GM12878 (cell line): ENCODE results near the gene WDFY4. TPM values are rescaled to one million over a fixed set of nuclear protein-coding genes. Genes with fewer than 3 reads are reported as not detected.

ENCODE experiments used
- ATAC-seq: fragments of 200-7000 bp; cut with Tn5 transposase; 3 replicates; pipeline ENCODE4 v1.9.1; 2020; ENCODE audit warnings: mild to moderate bottlenecking, moderate library complexity
- BruUV-seq: library from RNA; stranded (reverse); fragments of 400-500 nt; replicated peaks from 2 replicates; lab custom pipeline; 2021; lab: Mats Ljungman, UMichigan
- CTCF ChIA-PET: fragments of 300-600 bp; sonication (Branson Sonifier 250); formaldehyde crosslinking; extraction: SDS; loops from one replicate; lab custom pipeline; 2021; ENCODE audit warnings: inconsistent platforms; lab: Yijun Ruan, JAX
- POLR2A ChIA-PET: fragments of 350-600 bp; formaldehyde crosslinking; extraction: SDS; loops from one replicate; lab custom pipeline; 2021; ENCODE audit warnings: inconsistent platforms; lab: Charles Lee
- RAD21 ChIA-PET: fragments of 300-600 bp; sonication (Branson Sonifier 250); formaldehyde crosslinking; loops from one replicate; lab custom pipeline; 2023; ENCODE audit warnings: antibody characterized with exemption; ENCODE audit not compliant: unreplicated experiment; lab: Charles Lee
- SMC1A ChIA-PET: fragments of 300-600 bp; sonication (Branson Sonifier 250); formaldehyde crosslinking; loops from one replicate; lab custom pipeline; 2023; ENCODE audit not compliant: unreplicated experiment, uncharacterized antibody; lab: Charles Lee
- DNase-seq: peaks from one replicate; pipeline ENCODE4 v3.0.0-alpha.2; 2011; ENCODE audit warnings: low read depth, low spot score
- FAIRE-seq: peaks from 3 replicates; lab custom pipeline; 2011; peaks lifted over from hg19 to GRCh38; lab: Jason Lieb, UNC
- H2AFZ ChIP-seq: 2 replicates; pipeline ENCODE4 v1.6.0; 2011; ENCODE audit warnings: low read depth, low read length, control low read depth; ENCODE audit not compliant: control insufficient read depth
- H3K27ac ChIP-seq: 2 replicates; pipeline ENCODE4 v1.5.1; 2011; ENCODE audit warnings: control low read depth; ENCODE audit not compliant: control insufficient read depth, insufficient read depth
- H3K27me3 ChIP-seq, 2 experiments: replicated peaks in 1 of 2; 2 replicates each; pipeline versions ENCODE4 v1.6.0 to v1.6.1; 2011; ENCODE audit warnings: low read length in 1 of 2; ENCODE audit not compliant: control insufficient read depth in 2 of 2, insufficient read depth in 2 of 2
- H3K36me3 ChIP-seq, 2 experiments: 2 replicates each; pipeline ENCODE4 v1.5.1; 2011; ENCODE audit warnings: low read length in 1 of 2; ENCODE audit not compliant: control insufficient read depth in 2 of 2, insufficient read depth in 2 of 2
- H3K4me1 ChIP-seq: 2 replicates; pipeline ENCODE4 v1.6.1; 2011; ENCODE audit warnings: mild to moderate bottlenecking, low read length, moderate library complexity, mixed read lengths; ENCODE audit not compliant: control insufficient read depth, insufficient read depth
- H3K4me2 ChIP-seq: 2 replicates; pipeline ENCODE4 v1.6.0; 2011; ENCODE audit warnings: control low read depth; ENCODE audit not compliant: control insufficient read depth, insufficient read depth
- H3K4me3 ChIP-seq: fragments of 200-600 bp; sonication (generic); 2 replicates; pipeline ENCODE4 v1.5.1; 2016
- H3K79me2 ChIP-seq: 2 replicates; pipeline ENCODE4 v1.6.0; 2011; ENCODE audit warnings: low read length; ENCODE audit not compliant: control insufficient read depth, insufficient read depth
- H3K9ac ChIP-seq: 2 replicates; pipeline ENCODE4 v1.8.0; 2011; ENCODE audit warnings: low read length, control low read depth, mixed read lengths; ENCODE audit not compliant: control insufficient read depth, insufficient read depth
- H3K9me3 ChIP-seq: replicated peaks from 3 replicates; pipeline ENCODE4 v1.5.1; 2011; ENCODE audit warnings: mild to moderate bottlenecking, low read length; ENCODE audit not compliant: control insufficient read depth, insufficient read depth
- H4K20me1 ChIP-seq: 2 replicates; pipeline ENCODE4 v1.6.0; 2011; ENCODE audit not compliant: control insufficient read depth, insufficient read depth
- FOS ChIP-seq: IDR thresholded peaks from 3 replicates; pipeline ENCODE4 v1.6.1; 2011; ENCODE audit warnings: borderline replicate concordance; ENCODE audit not compliant: insufficient read length; ENCODE audit errors: extremely low read depth
- POLR2A ChIP-seq: IDR thresholded peaks from 2 replicates; pipeline ENCODE4 v1.6.1; 2011; ENCODE audit warnings: low read depth, mild to moderate bottlenecking, low read length
- SIX5 ChIP-seq: IDR thresholded peaks from 2 replicates; pipeline ENCODE4 v1.6.1; 2011; ENCODE audit warnings: mild to moderate bottlenecking, low read depth, low read length, moderate library complexity; ENCODE audit not compliant: severe bottlenecking
- STAT3 ChIP-seq: IDR thresholded peaks from 2 replicates; pipeline ENCODE4 v1.6.1; 2011; ENCODE audit warnings: low read depth, low read length, improper control_type of control experiment
- SUZ12 ChIP-seq: fragments of 200-600 bp; sonication (generic); IDR thresholded peaks from one replicate; pipeline ENCODE4 v1.6.1; 2018; ENCODE audit warnings: antibody characterized with exemption, mild to moderate bottlenecking; ENCODE audit not compliant: unreplicated experiment
- WGBS: methylation state at CpG from one replicate; pipeline ENCODE4 v1.1.6; 2016; ENCODE audit warnings: low lambda C conversion rate; ENCODE audit not compliant: insufficient replicate concordance, insufficient coverage; ENCODE audit errors: missing lambda C conversion rate; 5-methylcytosine and 5-hydroxymethylcytosine counted together
- in situ Hi-C: fragments of 300-500 bp; cut with MboI; formaldehyde crosslinking; loops from 9 replicates; pipeline ENCODE4 v1.14.3; 2018; ENCODE audit warnings: mixed read lengths
- intact Hi-C: fragments of 100-400 bp; cut with micrococcal nuclease; formaldehyde crosslinking; loops from one replicate; pipeline ENCODE4 v1.14.2; 2022; ENCODE audit not compliant: unreplicated experiment
- polyA plus RNA-seq, 11 experiments: library from polyadenylated mRNA; depleted of rRNA in 4 of 11; unstranded in 6 of 11; stranded (reverse) in 5 of 11; fragments of >200 nt; fragmentation: Nextera tagmentation in 4 of 11; fragmentation: Illumina TruSeq in 1 of 11; extraction: Ambion mirVana in 4 of 11; extraction: Trizol in 1 of 11; gene quantifications; 1 replicate in 1 of 11; 2 replicates in 10 of 11; pipeline versions ENCODE4 v1.2.1 to v1.2.3, GENCODE V29; 2011 to 2016; ENCODE audit warnings: inconsistent platforms in 2 of 11, missing spikeins in 2 of 11, low read depth in 1 of 11
- total RNA-seq, 4 experiments: library from RNA; depleted of rRNA in 3 of 4; stranded (reverse); fragments of >200 nt in 3 of 4; fragmentation: Illumina TruSeq in 1 of 4; extraction: Trizol in 1 of 4; gene quantifications; 2 replicates each; pipeline versions ENCODE4 v1.2.1 to v1.2.3, GENCODE V29; 2013 to 2021
- TF ChIP-seq, protein P1 (sequence below): fragments of 450-650 bp; formaldehyde crosslinking; IDR thresholded peaks from 2 replicates; pipeline ENCODE4 v1.4.0; 2022; ENCODE audit warnings: mild to moderate bottlenecking, moderate library complexity

WDFY4 gene
- total and polyA plus RNA-seq, 10 of the 15 experiments (the other 5 are each of a cell fraction or from before 2014, with no cell fraction given) = 13.5 to 132 (median 47.3) TPM

- ChIA-PET SMC1A (interaction anchor here (0.9 kb wide), 1 partner anchor 154 kb away, joined by 3 read pairs; no protein-coding TSS in a partner anchor), POLR2A (no interaction called here), CTCF (interaction anchor here (0.8 kb wide), 1 partner anchor 26 kb away, joined by 3 read pairs; no protein-coding TSS in a partner anchor), RAD21 (interaction anchor here (1.0 kb wide), 1 partner anchor 148 kb away, joined by 3 read pairs; no protein-coding TSS in a partner anchor)
- no peak overlapping the region for H3K4me3 ChIP-seq
- no peak overlapping the region for H3K27ac ChIP-seq
- no peak overlapping the region for H3K4me2 ChIP-seq
- H4K20me1 ChIP-seq = no peaks in the 10 kb centered on the region
- TF ChIP-seq, protein P1, sequence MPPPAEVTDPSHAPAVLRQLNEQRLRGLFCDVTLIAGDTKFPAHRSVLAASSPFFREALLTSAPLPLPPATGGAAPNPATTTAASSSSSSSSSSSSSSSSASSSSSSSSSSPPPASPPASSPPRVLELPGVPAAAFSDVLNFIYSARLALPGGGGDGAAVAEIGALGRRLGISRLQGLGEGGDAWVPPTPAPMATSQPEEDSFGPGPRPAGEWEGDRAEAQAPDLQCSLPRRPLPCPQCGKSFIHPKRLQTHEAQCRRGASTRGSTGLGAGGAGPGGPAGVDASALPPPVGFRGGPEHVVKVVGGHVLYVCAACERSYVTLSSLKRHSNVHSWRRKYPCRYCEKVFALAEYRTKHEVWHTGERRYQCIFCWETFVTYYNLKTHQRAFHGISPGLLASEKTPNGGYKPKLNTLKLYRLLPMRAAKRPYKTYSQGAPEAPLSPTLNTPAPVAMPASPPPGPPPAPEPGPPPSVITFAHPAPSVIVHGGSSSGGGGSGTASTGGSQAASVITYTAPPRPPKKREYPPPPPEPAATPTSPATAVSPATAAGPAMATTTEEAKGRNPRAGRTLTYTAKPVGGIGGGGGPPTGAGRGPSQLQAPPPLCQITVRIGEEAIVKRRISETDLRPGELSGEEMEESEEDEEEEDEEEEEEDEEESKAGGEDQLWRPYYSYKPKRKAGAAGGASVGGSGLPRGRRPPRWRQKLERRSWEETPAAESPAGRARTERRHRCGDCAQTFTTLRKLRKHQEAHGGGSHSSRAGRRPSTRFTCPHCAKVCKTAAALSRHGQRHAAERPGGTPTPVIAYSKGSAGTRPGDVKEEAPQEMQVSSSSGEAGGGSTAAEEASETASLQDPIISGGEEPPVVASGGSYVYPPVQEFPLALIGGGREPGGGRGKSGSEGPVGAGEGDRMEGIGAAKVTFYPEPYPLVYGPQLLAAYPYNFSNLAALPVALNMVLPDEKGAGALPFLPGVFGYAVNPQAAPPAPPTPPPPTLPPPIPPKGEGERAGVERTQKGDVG (CRISPR knock-in tag) = no peak
- TF ChIP-seq SIX5 (no peak), STAT3 (no peak), POLR2A (no peak), FOS (no peak), SUZ12 (no peak)
- in situ Hi-C loops (no loop called here), intact Hi-C loops (no loop called here)
- ATAC-seq = no peak
- H3K9me3 ChIP-seq = no peaks in the 10 kb centered on the region
- no peak overlapping the region for H2AFZ ChIP-seq
- FAIRE-seq = no peak
- H3K36me3 ChIP-seq = peaks cover 21 to 32% of the 10 kb centered on the region in 2 experiments; a peak in 3 of 4 replicates
- no peaks in the 10 kb centered on the region for H3K27me3 ChIP-seq
- no TSS peak for BruUV-seq
- H3K9ac ChIP-seq = no peak overlapping the region
- no peaks in the 10 kb centered on the region for H3K79me2 ChIP-seq
- no peak for DNase-seq
- no peaks in the 10 kb centered on the region for H3K4me1 ChIP-seq
- 97% methylated on average over 4 of the region's 4 CpGs for WGBS
Measured at GRCh38 chr10:48811917-48812316, 127.2 kb downstream of the WDFY4 start.
